ENCODE measurements around the gene BAD.

The BAD gene

GRCh38 chr11:64295760-64296159, 11.3 kb upstream of the BAD start:
- DNase-seq, result no peak

GRCh38 chr11:64294774-64295173, 10.3 kb upstream of the BAD start:
- DNase-seq, result no peak

- no peak for DNase-seq
These were observed 8.2 kb upstream of the BAD start for GRCh38 chr11:64292460-64293254.

GRCh38 chr11:64291752-64292459, 7.4 kb upstream of the BAD start:
- DNase-seq, result no peak

GRCh38 chr11:64291262-64291751, 6.8 kb upstream of the BAD start, which contains the start of gene KCNK4:
Gene KCNK4 (plus strand): TSS chr11:64291302. CDS start chr11:64293019, 1,717 bp downstream.
- DNase-seq, result no peak

GRCh38 chr11:64290352-64291261, 6.1 kb upstream of the BAD start:
- DNase-seq, result no peak

- DNase-seq, result no peak
These were observed 4.6 kb upstream of the BAD start for GRCh38 chr11:64289002-64289564.

- no peak for DNase-seq
These were observed 3.9 kb upstream of the BAD start for GRCh38 chr11:64288353-64288750.

GRCh38 chr11:64287676-64288352, 3.3 kb upstream of the BAD start:
- no peak for DNase-seq

GRCh38 chr11:64286801-64287159, 2.3 kb upstream of the BAD start:
- DNase-seq, result no peak

GRCh38 chr11:64285885-64286800, 1.7 kb upstream of the BAD start:
- DNase-seq, result no peak

GRCh38 chr11:64284962-64285884, 758 bp upstream of the BAD start, which contains the start of gene GPR137:
Gene GPR137 (plus strand): TSS chr11:64285848. CDS start chr11:64286525, 677 bp downstream.
- DNase-seq, result peak; percentile 92

GRCh38 chr11:64283092-64283491, 1.4 kb downstream of the BAD start:
- no peak for DNase-seq

- DNase-seq, result no peak
These were observed 2.3 kb downstream of the BAD start for GRCh38 chr11:64281957-64282770.

- no peak for DNase-seq
These were observed 5.8 kb downstream of the BAD start for GRCh38 chr11:64278576-64279190.

- DNase-seq, result no peak
These were observed 7.6 kb downstream of the BAD start for GRCh38 chr11:64276653-64277431.

GRCh38 chr11:64275841-64276240, 8.6 kb downstream of the BAD start:
- no peak for DNase-seq
